GM04503 (cell line): ENCODE data around the gene CDH4.

Experiments
- DNase-seq: peaks from one replicate; pipeline ENCODE4 v3.0.0-alpha.2; 2012; ENCODE audit warnings: low read depth

Gene CDH4

DNA sequence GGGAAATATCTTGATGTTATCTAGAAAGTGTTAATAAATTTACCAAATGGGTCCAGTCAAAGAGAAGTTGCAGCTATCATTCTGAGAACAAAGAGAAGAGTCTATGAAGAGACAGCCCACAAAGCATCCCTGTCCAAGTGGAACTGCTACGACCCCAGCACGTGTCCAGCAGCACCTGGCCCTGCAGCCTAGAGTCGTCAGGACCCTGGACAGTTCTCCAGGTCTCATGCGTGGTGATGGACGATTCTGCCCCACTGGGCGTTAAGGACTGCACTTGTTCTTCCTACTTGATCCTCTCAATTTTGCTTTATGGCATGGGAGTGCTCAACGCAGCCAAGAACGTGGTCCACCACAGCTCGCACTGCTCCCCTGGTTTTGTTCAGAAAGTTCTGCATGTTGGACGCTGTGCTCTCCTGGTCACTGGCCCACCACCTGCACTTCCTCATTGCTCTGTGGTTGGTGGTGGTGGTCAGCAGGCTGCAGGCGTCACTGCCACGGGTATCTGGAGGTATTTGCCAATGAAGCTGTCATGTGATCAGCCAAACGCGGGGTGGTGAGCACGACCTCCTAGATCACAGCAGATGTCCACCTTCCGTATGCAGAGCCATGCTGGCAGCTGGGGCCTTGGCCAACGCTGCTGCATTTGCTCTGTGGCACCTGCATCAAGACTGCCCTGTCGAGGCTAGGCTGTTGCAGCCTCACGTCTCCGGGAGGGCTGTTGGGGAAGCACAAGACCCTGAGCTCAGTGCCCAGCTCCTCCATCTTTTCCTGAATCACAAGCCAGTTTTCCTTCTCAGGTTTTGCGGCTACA lies 356.4 kb downstream of the CDH4 start:
- DNase-seq = no peak

DNA sequence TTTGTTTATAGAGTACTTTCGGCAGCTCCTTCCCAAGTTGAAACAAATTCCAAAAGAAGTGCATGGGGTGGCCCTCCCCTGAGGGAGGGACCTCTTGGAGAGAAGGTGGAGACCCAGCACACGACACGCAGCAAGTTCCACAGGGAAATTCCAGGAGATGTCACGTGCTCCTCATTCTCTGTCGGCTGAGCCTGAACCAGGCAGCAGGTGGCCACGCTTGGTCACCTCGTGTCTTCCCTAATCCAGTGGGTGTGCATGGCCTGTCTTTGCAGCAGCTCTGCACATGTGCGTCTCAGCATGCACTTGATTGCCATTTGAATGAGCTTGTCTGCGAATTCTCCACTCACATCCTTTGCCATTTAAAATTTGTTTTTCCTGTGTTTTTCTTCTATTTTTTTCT lies 357.4 kb downstream of the CDH4 start:
- no peak for DNase-seq

DNA sequence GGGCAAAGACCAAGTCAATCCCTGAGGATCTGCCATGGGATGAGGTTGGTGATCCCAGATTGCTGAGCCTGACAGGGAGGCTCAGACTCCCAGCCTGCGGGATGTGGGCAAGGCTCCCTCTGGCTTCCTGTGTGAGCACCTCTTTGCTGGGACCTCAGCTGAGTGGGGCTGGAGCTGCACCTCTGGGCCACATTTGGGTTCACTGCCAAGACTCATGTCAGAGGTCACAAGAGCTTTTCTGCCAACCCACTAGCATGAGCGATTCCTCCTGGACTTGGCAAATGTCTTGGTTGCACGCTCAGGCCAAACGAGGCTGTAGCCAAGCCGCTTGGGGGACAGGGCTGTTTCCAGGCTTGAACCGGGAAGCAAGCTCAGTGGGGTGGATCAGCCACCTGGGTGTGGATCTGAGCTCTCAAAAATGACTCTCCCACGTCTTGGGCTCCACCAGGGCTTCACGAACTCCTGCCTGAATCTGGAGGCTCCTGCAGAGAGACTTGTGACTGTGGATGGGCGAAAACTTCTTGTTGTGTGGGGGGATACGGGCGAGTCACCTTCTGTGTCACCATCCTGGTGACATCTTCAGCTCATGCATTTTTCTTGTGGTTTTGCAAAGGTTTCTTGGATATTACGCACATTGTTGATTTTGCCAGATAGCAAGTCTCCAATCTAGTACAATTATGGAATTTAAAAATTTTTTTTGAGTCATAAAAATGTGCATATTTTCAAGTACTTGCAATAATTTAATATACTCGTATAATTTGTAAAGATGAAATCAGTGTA lies 359.5 kb downstream of the CDH4 start:
- no peak for DNase-seq

DNA sequence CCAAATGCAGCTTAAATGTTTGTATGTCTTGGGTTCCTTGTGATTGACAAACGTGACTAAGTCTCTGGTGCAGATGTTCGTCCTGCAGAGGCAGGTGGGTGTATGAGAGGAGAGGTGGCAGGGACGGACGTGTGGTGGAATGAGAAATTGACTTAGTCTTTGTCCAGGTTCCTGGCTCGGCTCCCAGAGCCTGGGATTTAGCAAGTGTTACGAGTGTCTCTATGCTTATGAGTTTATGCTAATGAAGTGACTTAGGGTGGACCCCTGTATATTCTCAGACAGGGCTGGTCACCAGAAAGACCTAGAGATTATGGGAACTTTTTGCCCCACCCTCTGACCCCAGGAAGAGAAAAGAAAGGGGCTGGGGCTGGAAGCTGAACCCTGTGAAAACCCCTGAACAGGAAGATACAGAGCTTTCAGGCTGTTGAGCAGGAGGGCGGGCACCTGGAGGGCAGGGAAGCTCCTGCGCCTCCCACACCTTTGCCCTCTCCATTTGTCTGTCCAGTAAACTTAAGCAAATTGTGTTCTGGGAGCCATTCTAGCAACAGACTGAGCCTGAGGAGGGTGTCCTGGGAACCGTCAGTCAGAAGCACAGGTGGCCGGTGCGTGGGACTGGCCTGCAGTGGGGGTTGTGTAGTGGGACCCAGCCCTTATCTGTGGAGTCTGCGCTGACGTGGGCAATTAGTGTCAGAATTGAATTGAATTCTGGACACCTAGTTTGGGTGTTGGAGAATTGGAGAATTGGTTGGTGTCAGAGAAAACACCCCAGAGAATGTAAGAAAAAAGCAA lies 362.1 kb downstream of the CDH4 start:
- DNase-seq = no peak

DNA sequence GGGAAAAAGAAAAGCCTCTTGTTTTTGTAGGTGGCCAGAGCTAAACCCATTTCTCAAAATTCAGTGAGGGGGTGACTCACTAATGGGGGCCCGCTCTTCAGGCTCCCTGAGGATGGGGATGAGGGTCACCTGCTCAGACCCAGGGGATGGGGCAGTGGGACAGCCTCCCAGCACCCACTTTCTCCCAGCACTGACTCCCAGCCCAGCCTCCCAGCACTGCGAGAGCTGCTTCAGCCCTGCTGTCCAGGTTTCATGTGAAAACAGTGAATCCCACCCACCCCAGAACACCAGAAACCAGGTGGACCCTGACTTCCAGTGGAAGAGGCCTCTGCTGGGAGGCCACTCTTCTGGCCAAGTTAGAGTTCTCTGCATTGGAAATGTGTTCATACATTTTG lies 362.6 kb downstream of the CDH4 start:
- DNase-seq = no peak

DNA sequence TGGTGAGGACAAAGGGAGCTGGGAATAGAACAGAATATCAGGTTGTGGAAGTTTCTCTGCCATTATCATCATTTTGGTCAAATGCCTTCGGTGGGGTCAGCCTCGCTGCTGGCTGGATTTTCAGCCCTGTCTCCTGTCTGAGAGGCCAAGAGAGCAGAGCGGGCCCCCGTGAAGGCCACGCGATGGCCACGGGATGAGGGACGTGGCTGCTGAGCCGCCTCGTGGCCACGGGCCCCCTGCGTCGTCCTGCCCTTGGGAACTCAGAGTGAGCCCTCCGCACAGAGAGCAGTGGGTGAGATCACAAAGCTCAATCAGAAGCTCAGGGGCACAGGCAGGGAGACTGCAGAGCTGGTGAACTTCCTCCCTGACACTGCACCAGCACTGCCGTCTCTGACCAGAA lies 363.7 kb downstream of the CDH4 start:
- DNase-seq = no peak

DNA sequence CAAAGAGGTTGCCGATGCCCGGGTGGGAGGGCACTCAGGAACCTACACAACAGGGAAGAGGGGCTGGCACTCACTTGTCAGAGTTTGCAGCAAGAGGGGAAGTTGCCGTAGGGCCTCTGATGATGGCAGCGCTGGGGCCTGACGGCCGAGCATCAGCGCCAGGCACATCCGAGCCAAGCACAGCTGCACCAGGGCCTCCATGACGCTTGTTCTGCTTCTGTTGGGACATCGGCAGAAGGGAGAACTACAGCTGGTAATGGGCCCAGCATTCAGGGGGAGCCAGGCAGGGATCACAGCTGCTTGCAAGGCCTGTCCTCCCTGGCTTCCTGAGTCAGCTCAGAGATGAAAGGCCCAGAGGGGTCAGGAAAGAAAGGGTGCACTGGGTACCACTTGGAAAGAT lies 367.7 kb downstream of the CDH4 start:
- no peak for DNase-seq

DNA sequence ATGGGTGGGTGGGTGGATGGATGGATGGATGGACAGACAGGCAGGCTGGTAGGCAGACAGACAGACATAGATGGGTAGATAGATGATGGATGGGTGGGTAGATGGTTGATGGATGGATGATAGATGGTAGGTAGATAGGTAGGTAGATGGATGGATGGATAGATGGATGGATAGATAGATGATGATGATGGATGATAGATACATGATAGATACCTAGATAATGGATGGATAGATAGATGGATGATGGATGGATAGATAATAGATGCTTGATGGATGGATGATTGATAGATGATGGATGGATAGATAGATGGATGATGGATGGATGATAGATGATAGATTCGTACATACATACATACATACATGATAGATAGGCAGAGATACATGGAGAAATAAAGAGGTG lies 368.1 kb downstream of the CDH4 start:
- DNase-seq = no peak

DNA sequence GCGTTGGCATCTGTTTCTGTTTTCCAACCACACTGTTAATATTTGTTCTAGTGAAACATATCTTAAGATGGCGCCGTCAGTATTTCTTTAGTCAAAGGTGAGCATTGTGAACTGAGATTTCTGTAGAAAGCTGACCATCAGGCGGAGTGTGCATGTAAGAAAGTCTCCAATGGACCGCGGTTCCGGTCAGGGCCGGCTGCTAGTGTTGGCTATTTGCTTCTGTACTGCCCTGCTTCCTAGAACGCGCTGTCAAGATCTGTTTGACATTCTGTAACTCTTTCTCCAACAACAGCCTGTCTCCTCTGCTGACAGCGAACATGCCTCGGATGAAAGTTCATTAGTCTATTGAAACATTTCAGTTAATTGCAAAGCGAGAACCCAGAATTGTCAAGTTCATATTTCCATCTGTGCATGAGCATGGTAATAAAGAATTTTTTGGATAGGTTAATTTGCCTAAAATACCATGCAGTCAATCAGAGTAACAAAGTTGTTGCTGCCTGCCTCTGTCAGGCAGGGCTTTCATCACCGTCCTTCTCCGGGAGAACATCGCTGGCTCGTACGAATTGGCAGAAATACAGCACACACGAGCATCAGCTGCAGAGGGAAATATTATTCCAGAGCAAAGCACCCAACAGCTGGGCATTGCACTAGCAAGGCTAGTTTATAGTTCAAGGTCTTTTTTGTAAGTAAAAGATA lies 369.1 kb downstream of the CDH4 start:
- no peak for DNase-seq

DNA sequence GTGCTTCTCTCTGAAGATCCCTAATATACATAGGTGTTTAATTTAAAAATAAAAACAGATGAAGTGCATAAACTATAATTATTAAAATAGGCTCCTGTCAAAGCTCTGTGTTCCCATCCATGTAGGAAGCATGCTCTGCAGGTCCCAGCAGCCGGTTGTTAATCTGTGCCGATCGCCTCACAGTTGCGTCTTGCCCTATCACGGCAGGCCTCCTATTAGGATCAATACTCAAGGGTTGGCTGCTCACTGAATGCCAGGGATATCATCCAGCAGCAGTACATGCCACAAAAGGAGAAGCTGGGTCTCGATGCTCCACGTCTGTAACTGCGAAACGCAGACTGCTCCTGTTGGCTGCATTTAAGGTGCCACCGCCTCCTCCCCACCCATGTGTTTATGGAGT lies 369.8 kb downstream of the CDH4 start:
- no peak for DNase-seq

DNA sequence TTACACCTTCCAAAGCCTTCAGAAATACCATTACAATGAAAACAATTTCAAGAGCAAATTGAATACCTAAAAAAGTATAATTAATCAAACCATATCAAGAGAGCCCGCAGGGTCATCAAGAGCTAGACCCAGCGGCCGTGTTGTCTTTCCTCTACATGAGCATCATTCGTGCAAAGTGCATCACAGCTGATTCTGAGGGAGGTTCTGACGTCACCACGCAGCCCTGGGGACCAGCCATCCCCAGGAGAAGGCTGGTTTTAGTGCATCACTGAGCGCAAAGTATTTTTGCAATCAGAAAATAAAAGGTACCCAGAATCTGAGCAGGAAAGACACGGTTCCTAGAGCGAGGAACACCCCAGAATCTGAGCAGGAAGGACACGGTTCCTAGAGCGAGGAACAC lies 371.4 kb downstream of the CDH4 start:
- DNase-seq = no peak

DNA sequence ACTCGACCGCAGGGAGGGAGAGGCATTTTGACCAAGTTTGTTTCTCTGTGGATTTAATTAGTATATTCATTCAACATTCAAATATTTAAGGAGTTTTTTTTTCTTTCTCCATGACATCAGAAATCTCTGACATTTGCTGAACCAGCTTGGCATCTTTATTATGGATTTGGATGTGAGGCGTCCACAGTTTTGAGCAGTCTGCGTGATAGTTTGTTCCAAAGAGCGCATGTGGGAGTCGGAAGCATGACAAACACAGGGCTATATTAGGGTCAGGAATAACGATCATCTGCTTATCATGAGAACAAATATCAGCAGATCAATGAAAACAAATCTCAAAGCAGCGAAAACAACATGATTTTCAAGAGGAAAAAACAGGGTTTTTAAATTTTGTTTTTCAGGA lies 373.2 kb downstream of the CDH4 start:
- DNase-seq = no peak

DNA sequence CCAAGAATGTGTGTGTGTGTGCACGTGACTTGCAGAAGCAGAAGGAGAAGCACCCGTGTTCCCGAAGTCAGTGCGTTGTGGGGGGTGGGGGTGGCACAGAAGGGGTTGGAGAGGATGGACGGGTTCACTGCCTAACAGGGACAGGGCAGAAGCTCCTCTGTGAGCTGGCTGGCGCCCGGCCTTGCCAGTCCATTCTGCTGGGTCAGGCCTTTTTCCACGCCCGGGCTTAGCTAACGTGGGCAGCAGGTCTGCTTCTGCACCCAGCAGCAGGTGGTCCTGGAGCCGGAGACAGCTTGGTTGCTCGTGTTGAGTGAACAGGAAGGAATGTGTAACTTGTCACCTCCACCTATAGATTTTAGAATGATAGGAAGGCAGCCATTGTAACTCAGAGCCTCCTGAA lies 374.4 kb downstream of the CDH4 start:
- DNase-seq = no peak

DNA sequence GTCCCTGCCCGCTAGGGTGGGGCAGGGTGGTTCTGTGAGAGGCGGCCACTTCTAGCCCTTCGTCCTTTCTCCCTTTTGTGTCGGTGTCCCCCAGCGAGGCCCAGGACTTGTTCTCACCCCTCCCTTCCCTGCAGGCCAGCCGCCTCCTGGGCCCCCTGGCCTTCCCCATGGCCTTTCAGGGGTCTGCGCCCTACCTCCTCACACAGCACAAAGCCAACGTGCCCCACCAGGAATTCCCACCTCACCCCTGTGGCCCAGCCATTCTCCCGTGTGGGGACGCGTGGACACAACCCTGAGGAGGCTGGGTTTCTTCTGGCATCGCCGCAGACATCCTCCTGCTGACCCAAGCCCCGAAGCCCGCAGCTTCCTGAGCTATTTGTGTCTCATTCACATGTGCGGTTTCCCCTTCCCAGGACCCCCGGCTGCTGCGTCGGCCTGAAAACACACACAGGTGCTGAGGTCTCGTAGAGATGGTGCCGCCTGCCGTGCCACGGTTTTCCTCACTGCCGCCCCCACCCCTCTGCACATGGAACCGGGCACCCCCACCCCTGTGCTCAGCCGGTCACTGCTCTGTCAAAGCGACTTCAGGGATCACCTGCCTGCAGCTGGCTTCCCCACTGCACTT lies 375.8 kb downstream of the CDH4 start:
- DNase-seq = no peak

DNA sequence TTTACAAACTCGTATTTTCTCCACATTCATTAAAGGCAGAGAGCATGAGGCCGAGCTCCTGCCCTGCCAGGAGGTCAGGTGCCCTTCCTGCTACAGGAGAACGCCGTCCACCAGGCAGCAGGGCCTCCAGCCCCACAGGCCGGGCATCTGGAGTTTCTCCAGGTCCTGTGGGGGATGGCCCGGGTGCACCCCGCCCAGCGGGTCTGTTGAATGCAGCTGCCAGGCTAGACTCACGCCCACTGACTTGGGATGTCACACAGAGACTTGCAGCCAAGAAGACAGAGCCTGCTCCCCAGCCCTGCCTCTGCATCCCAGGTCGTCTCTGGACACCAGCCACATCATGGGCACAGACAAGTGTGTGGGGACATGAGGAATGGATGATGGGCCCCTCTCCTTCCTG lies 376.4 kb downstream of the CDH4 start:
- DNase-seq = no peak

DNA sequence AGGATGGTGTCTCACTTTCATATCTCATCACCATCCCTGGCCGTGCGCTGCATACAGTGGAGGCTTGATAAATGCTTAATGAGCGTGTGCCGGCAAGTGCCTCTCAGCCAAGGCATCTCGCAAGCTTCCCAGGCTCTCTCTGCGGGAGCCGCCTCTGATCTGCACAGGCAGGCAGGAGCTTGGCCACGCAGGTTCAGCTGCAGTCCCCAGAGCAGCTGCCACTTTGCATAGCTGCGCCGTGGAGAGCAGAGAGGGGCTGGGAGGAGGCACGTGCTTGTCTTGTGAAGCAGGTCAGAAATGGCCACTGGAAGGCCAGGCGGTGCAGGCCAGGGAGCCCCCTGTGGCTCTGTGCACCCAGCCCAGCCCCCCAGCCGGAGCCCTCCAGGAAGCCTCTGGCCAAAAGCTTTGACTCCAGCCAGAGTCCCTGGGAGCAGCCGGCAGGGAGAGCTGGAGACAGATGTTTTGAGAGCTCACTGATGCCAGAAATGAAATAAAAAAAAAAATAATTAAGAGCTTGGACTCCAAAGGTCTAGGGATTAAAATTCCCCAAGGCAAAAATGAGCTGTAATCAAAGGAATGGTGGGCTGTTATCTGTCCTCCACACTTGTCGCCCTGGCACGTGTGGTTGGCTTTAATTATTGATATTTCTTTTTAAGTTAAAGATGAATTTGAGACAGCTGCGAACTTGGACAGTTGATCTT lies 377.0 kb downstream of the CDH4 start:
- DNase-seq = no peak

DNA sequence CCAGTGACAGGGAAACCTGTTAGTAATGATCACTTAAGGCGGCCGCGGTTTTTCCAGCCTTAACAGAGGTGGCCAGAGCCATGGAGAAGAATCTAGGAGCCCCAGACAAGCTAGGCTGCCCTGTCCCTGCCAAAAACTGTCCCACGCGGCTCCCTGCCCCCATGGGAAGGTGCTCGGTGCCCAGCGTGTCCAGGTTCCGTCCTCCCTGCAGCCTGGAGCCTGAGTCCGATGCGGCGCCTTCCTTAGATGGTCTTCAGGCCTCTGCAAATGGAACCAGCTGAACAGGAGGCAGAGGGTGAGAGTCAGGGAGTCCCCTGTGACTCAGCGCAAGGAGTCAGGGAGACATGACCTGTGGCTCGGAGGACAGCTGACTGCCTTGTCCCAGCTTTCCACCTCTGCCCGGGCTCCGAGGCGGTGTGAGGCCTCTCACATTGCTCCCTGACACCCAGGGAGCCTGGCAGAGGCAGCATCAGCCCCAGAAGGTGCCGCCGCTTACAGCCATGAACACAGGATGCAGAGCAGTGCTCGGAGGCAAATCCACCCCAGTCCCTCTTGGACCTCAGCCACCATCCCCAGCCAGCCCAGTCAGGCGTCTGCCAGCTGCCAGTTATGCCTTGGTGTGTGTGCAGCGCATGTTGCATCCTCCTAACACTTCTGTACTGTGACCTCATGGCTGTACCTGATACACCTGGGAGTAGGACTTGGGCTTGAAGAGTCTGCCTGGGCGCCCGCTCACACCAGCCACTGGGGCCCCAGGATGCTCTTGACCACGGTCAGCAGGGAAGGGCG lies 377.7 kb downstream of the CDH4 start:
- DNase-seq = no peak

DNA sequence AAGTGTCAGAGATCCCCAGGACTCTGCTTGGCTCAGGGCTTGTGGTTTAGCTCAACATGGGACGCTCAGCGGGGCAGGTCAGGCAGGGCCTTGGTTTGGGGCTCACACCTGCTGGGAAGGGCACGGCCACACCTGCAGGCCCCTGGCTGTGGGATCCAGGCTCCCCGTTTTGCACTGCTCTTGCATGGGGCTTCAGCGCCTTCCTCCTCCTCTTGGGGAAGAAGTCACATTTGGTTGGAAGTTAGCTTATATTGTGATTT lies 378.3 kb downstream of the CDH4 start:
- DNase-seq = no peak

DNA sequence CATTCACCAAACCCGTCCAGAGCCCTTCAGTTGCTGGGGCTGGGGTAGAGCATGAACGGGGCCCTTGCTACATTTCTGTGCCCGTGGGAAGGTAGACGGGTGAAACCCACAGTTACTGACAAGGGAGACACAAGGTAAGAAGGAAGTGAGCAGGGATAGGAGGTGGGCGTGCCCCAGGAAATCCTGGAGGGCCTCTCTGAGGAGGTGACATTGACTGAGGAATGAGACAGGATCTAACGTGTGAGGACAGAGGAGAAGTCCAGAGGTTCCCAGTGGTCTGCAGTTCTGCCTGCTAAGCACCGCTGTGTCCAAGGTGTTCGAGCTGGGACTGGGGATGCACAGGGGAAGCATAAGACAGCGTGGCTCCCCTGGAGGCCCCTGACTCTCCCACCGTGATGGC lies 378.8 kb downstream of the CDH4 start:
- DNase-seq = no peak

DNA sequence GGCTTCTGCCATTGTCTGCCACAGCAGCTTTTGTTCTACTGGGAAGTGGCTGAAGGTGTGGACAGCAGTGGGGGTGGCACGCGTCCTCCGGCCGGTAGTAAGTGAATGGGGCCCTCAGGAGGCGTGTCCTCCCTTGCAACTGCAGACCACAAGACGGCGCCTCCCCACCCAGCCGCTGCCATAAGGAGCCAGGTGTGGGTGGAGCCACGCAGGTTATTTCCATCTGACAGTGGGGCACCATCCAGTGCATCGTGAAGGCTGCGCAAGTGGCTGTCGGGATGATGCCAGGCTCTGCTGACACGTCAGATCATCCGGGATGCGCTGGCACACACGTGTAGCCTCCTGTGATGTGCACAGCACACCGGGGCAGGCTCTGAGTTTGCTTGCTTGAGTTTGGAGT lies 379.7 kb downstream of the CDH4 start:
- DNase-seq = no peak

DNA sequence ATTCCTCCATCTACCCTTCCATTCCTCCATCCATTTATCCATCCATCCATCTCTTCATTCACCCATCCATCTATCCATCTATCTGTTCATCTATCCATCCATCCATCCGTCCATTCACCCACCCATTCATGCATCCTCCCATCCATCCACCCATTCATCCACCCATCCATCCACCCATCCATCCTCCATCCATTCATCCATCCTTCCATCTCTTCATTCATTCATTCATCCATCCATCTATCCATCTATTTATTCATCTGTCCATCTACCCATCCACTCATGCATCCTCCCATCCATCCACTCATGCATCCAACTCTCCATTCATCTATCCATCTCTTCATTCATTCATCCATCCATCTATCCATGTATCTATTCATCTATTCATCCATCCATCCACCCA lies 380.9 kb downstream of the CDH4 start:
- DNase-seq = no peak
